Endothelial cell of umbilical vein (primary cell): ENCODE data around the gene TEX22. TPM values are rescaled to one million over a fixed set of nuclear protein-coding genes. Genes with fewer than 3 reads are reported as not detected.

Source experiments
- BruUV-seq: library from RNA; stranded (reverse); fragments of 400-500 nt; replicated peaks from 2 replicates; lab custom pipeline; 2021; lab: Mats Ljungman, UMichigan
- CTCF ChIA-PET: fragments of 300-600, 350-600 bp; sonication (Branson Sonifier 250); formaldehyde crosslinking; loops from one replicate; lab custom pipeline; 2021; ENCODE audit warnings: antibody characterized with exemption, inconsistent platforms; lab: Charles Lee
- POLR2A ChIA-PET: fragments of 300-600, 350-600 bp; sonication (Branson Sonifier 250); formaldehyde crosslinking; loops from one replicate; lab custom pipeline; 2021; ENCODE audit warnings: antibody characterized with exemption, inconsistent platforms; lab: Charles Lee
- DNase-seq: peaks from one replicate; pipeline ENCODE4 v3.0.0-alpha.2; 2011; ENCODE audit warnings: low read depth, low spot score
- FAIRE-seq: peaks from 2 replicates; lab custom pipeline; 2011; peaks lifted over from hg19 to GRCh38; lab: Jason Lieb, UNC
- H2AFZ ChIP-seq: 2 replicates; pipeline ENCODE4 v1.6.0; 2012; ENCODE audit warnings: low read depth, low read length, control low read depth, inconsistent platforms
- H3K27ac ChIP-seq: 2 replicates; pipeline ENCODE4 v1.5.1; 2011; ENCODE audit warnings: low read depth, mild to moderate bottlenecking, control low read depth, low read length, moderate library complexity; ENCODE audit not compliant: insufficient read depth
- H3K27me3 ChIP-seq, 2 experiments: 2 replicates each; pipeline versions ENCODE4 v1.6.0 to v1.6.1; 2011; ENCODE audit warnings: low read length in 2 of 2, mixed read lengths in 1 of 2; ENCODE audit not compliant: control insufficient read depth in 2 of 2, insufficient read depth in 2 of 2
- H3K36me3 ChIP-seq, 2 experiments: 2 replicates in 1 of 2; 3 replicates in 1 of 2; pipeline ENCODE4 v1.5.1; 2011; ENCODE audit warnings: low read length in 2 of 2, mild to moderate bottlenecking in 1 of 2, moderate library complexity in 1 of 2; ENCODE audit not compliant: control insufficient read depth in 2 of 2, insufficient read depth in 2 of 2; ENCODE audit errors: extremely low read depth in 1 of 2
- H3K4me1 ChIP-seq: 3 replicates; pipeline ENCODE4 v1.5.1; 2011; ENCODE audit warnings: mild to moderate bottlenecking, low read length; ENCODE audit not compliant: control insufficient read depth, insufficient read depth; ENCODE audit errors: extremely low read depth
- H3K4me2 ChIP-seq: 2 replicates; pipeline ENCODE4 v1.6.1; 2011; ENCODE audit warnings: low read length, control low read depth, mixed read lengths; ENCODE audit not compliant: insufficient read depth
- H3K4me3 ChIP-seq, 3 experiments: fragments of 200-600 bp in 1 of 3; sonication (generic), shearing (Covaris generic) in 1 of 3; replicated peaks in 1 of 3; 2 replicates each; pipeline ENCODE4 v1.5.1; 2011 to 2016; ENCODE audit warnings: control low read depth in 3 of 3, low read length in 3 of 3, mild to moderate bottlenecking in 2 of 3, inconsistent platforms in 1 of 3, low read depth in 1 of 3, moderate library complexity in 1 of 3; ENCODE audit not compliant: insufficient read depth in 1 of 3
- H3K79me2 ChIP-seq: 2 replicates; pipeline ENCODE4 v1.6.0; 2012; ENCODE audit warnings: low read length, inconsistent platforms; ENCODE audit not compliant: control insufficient read depth, insufficient read depth
- H3K9ac ChIP-seq: replicated peaks from 2 replicates; pipeline ENCODE3; 2011; ENCODE audit warnings: low read length, control low read depth; ENCODE audit not compliant: insufficient read depth; ENCODE audit errors: extremely low read depth
- H3K9me1 ChIP-seq: replicated peaks from 3 replicates; pipeline ENCODE4 v1.6.0; 2011; ENCODE audit warnings: mild to moderate bottlenecking, low read length; ENCODE audit not compliant: control insufficient read depth, insufficient read depth; ENCODE audit errors: extremely low read depth
- H3K9me3 ChIP-seq: replicated peaks from 2 replicates; pipeline ENCODE4 v1.5.1; 2012; ENCODE audit warnings: low read length, inconsistent platforms; ENCODE audit not compliant: control insufficient read depth, insufficient read depth
- H4K20me1 ChIP-seq: replicated peaks from 2 replicates; pipeline ENCODE3; 2011; ENCODE audit warnings: mild to moderate bottlenecking, low read length; ENCODE audit not compliant: control insufficient read depth, insufficient read depth; ENCODE audit errors: extremely low read depth
- CTCF ChIP-seq, 2 donors: IDR thresholded peaks; 1 replicate in 1 of 2; 2 replicates in 1 of 2; pipeline ENCODE4 v1.5.1; 2011; ENCODE audit warnings: low read length in 2 of 2, mild to moderate bottlenecking in 2 of 2, moderate library complexity in 2 of 2, control low read depth in 1 of 2, inconsistent platforms in 1 of 2, low read depth in 1 of 2; ENCODE audit not compliant: insufficient read depth in 1 of 2; ENCODE audit errors: extremely low read depth in 1 of 2
- EZH2 ChIP-seq: IDR thresholded peaks from 2 replicates; pipeline ENCODE4 v1.6.1; 2012; ENCODE audit warnings: borderline replicate concordance, low read depth, mild to moderate bottlenecking, moderate library complexity, low read length, inconsistent platforms; ENCODE audit not compliant: severe bottlenecking
- FOS ChIP-seq: IDR thresholded peaks from 2 replicates; pipeline ENCODE4 v1.6.1; 2011; ENCODE audit warnings: mild to moderate bottlenecking, low read length, moderate library complexity, borderline replicate concordance; ENCODE audit not compliant: insufficient read depth
- GATA2 ChIP-seq: IDR thresholded peaks from 2 replicates; pipeline ENCODE4 v1.7.0; 2011; ENCODE audit warnings: low read depth, mild to moderate bottlenecking, moderate library complexity, mixed read lengths, low read length; ENCODE audit not compliant: insufficient read length, insufficient read depth
- JUN ChIP-seq: IDR thresholded peaks from 2 replicates; pipeline ENCODE4 v1.6.1; 2011; ENCODE audit warnings: borderline replicate concordance, low read depth; ENCODE audit not compliant: insufficient read length, insufficient read depth
- MYC ChIP-seq: IDR thresholded peaks from one replicate; pipeline ENCODE4 v1.6.1; 2011; ENCODE audit warnings: mild to moderate bottlenecking, low read depth, low read length
- POLR2A ChIP-seq: IDR thresholded peaks from 2 replicates; pipeline ENCODE4 v1.6.1; 2012; ENCODE audit warnings: low read depth, mild to moderate bottlenecking, control low read depth, low read length
- POLR2AphosphoS5 ChIP-seq: IDR thresholded peaks from 2 replicates; pipeline ENCODE4 v1.6.1; 2012; ENCODE audit warnings: low read depth, mild to moderate bottlenecking, control low read depth, low read length, moderate library complexity; ENCODE audit not compliant: insufficient read depth
- dilution Hi-C: fragments of 300-500 bp; cut with MboI; formaldehyde crosslinking; loops from one replicate; pipeline ENCODE4 v1.15.0; 2019; ENCODE audit warnings: low sequenced_read_pairs; ENCODE audit not compliant: extremely low pct_ligation_motif_present
- intact Hi-C: fragments of 100-400 bp; cut with micrococcal nuclease; formaldehyde crosslinking; loops from one replicate; pipeline ENCODE4 v1.10.0; 2022
- polyA plus RNA-seq, 4 experiments: library from polyadenylated mRNA; depleted of rRNA in 3 of 4; stranded (reverse) in 3 of 4; unstranded in 1 of 4; fragments of >200 nt; gene quantifications; 2 replicates each; pipeline versions ENCODE4 v1.2.1 to v1.2.3, GENCODE V29; 2011 to 2012; ENCODE audit warnings: missing spikeins in 1 of 4
- total RNA-seq: library from RNA; stranded (reverse); gene quantifications from 2 replicates; pipeline ENCODE4 v1.2.3, GENCODE V29; 2021
- TF ChIP-seq, protein P1 (sequence below): IDR thresholded peaks from 2 replicates; pipeline ENCODE4 v1.6.1; 2011; ENCODE audit not compliant: insufficient read depth, insufficient read length

The TEX22 gene
- total and polyA plus RNA-seq, 2 donors (not counting 3 experiments of a cell fraction or from before 2014, with no cell fraction given), result 0.06 to 1.1 TPM

DNA sequence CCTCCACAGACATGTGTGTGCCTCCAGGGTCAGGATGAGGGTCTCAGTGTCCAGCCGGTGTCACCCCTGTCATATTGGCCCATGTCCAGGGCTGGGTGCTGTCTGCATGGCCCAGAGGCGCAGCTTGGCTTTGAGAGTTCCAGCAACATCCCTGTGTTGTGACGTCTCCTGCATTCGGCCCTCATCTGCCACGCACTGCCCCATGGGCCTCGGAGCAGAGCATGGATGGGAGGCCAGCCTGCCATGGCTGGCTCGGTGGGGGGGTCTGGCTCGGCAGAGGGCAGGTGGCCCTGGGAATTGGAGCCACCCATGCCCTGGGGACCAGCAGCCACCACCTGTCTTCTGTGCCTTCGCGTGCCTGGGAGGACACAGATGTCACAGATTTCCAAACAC is 10.8 kb upstream of the TEX22 start:
- CTCF ChIA-PET, result no interaction called here

More for the DNA sequence above, 10.8 kb upstream of the TEX22 start:
- no TSS peak for BruUV-seq
- TF ChIP-seq MYC (no peak), POLR2A (no peak), EZH2 (no peak), GATA2 (no peak), JUN (no peak), CTCF (IDR thresholded peaks at IDR 0.05; ENCODE audit: extremely low read depth in 1 of 2, insufficient read depth in 1 of 2, low read depth in 1 of 2, low read length in 2 of 2) (no peak), FOS (no peak), POLR2AphosphoS5 (no peak)
- TF ChIP-seq, protein P1, sequence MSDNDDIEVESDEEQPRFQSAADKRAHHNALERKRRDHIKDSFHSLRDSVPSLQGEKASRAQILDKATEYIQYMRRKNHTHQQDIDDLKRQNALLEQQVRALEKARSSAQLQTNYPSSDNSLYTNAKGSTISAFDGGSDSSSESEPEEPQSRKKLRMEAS, result no peak
- Histone ChIP-seq H3K9me3 (no peaks in the 10 kb centered on the region), H3K79me2 (no peaks in the 10 kb centered on the region), H4K20me1 (no peaks in the 10 kb centered on the region), H3K9ac (no peak overlapping the region), H2AFZ (no peak overlapping the region), H3K4me2 (no peak overlapping the region), H3K36me3 (peaks cover 0 to 8% of the 10 kb centered on the region in 2 experiments), H3K4me1 (no peaks in the 10 kb centered on the region), H3K27me3 (no peaks in the 10 kb centered on the region), H3K9me1 (no peaks in the 10 kb centered on the region), H3K4me3 (no peak overlapping the region), H3K27ac (no peak overlapping the region)
- DNase-seq (no peak), FAIRE-seq (no peak)
- dilution Hi-C loops, result no loop called here
- POLR2A ChIA-PET, result no interaction called here
- intact Hi-C loops, result no loop called here
